Vagina (tissue), 2 donors: ENCODE data around the gene RB1. TPM values are rescaled to one million over a fixed set of nuclear protein-coding genes. Genes with fewer than 3 reads are reported as not detected.

Source experiments
- DNase-seq, 2 donors: peaks; one replicate each; pipeline ENCODE4 v3.0.0-alpha.2; 2017; ENCODE audit errors: extremely low spot score in 2 of 2
- H3K27ac ChIP-seq: fragments of 200-600 bp; sonication (generic); one replicate; pipeline ENCODE4 v1.5.1; 2019
- H3K27me3 ChIP-seq: fragments of 200-600 bp; sonication (generic); one replicate; pipeline ENCODE4 v1.5.1; 2019
- H3K36me3 ChIP-seq, 2 donors: fragments of 200-600 bp; sonication (generic); one replicate each; pipeline ENCODE4 v1.5.1; 2017 to 2019
- H3K4me1 ChIP-seq: fragments of 200-600 bp; sonication (generic); one replicate; pipeline ENCODE4 v1.5.1; 2019
- H3K4me3 ChIP-seq, 2 donors: fragments of 200-600 bp; sonication (generic); 1 replicate in 1 of 2; 2 replicates in 1 of 2; pipeline ENCODE4 v1.5.1; 2016 to 2019
- H3K9me3 ChIP-seq: fragments of 200-600 bp; sonication (generic); one replicate; pipeline ENCODE4 v1.5.1; 2019
- CTCF ChIP-seq, 3 experiments: fragments of 450-650 bp in 2 of 3; fragments of 200-600 bp in 1 of 3; sonication (generic) in 1 of 3; IDR thresholded peaks; one replicate each; pipeline ENCODE4 v1.5.1; 2017 to 2019; ENCODE audit warnings: antibody characterized with exemption in 3 of 3, mild to moderate bottlenecking in 2 of 3, moderate library complexity in 2 of 3
- POLR2A ChIP-seq, 2 donors: fragments of 450-650 bp; IDR thresholded peaks; one replicate each; pipeline ENCODE4 v1.6.1; 2017; ENCODE audit warnings: antibody characterized with exemption in 2 of 2, mild to moderate bottlenecking in 2 of 2, moderate library complexity in 2 of 2
- POLR2AphosphoS5 ChIP-seq, 2 donors: sonication (generic); formaldehyde crosslinking; IDR thresholded peaks; one replicate each; pipeline ENCODE4 v1.9.0; 2017; ENCODE audit warnings: antibody characterized with exemption in 2 of 2, mild to moderate bottlenecking in 2 of 2, low read depth in 1 of 2; ENCODE audit not compliant: insufficient read depth in 1 of 2
- intact Hi-C: fragments of 100-400 bp; cut with DNase I; formaldehyde crosslinking; loops from one replicate; pipeline ENCODE4 v1.15.1; 2023
- total RNA-seq: library from RNA; depleted of rRNA; stranded (reverse); fragments of >200 nt; gene quantifications from one replicate; pipeline ENCODE4 v1.2.3, GENCODE V29; 2016

RB1 gene
- total RNA-seq, 1 donor from 2014 or later: 34.4 TPM

DNA sequence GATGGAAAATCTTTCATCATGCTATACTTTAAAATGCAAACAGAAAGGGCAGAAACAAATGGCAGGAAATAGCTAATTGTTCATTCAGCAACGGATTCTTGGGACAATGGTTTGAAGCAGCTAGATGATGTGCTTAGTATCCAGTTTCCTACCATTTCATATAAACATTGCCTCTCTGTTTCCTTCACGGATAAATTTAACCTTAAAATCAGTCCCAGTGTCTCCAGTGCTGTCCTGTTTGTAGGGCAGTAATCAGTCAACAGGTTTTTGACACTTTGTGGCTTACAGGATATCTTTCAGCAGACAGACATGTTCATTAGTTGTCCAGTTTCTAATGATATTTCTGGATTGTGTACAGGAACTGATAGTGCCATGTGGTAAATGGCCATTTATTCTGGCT, 24.7 kb upstream of the RB1 start:
- H3K4me1 ChIP-seq: no peaks in the 10 kb centered on the region
- H3K4me3 ChIP-seq: no peak overlapping the region
- intact Hi-C loops: no loop called here
- no peaks in the 10 kb centered on the region for H3K9me3 ChIP-seq
- H3K27me3 ChIP-seq: no peaks in the 10 kb centered on the region
- no peaks in the 10 kb centered on the region for H3K36me3 ChIP-seq
- no peak for DNase-seq
- no peak overlapping the region for H3K27ac ChIP-seq
- no peak for TF ChIP-seq POLR2A (IDR thresholded peaks at IDR 0.05)
- TF ChIP-seq POLR2AphosphoS5 (IDR thresholded peaks at IDR 0.05; ENCODE audit: insufficient read depth in 1 of 2, low read depth in 1 of 2): no peak
- no peak for TF ChIP-seq CTCF (IDR thresholded peaks at IDR 0.05)

GRCh38 chr13:48281556-48281955, 22.0 kb upstream of the RB1 start:
- no peak overlapping the region for H3K4me3 ChIP-seq
- no peak for DNase-seq
- H3K4me1 ChIP-seq: no peaks in the 10 kb centered on the region
- intact Hi-C loops: no loop called here
- H3K27me3 ChIP-seq: no peaks in the 10 kb centered on the region
- H3K27ac ChIP-seq: no peak overlapping the region
- H3K9me3 ChIP-seq: no peaks in the 10 kb centered on the region
- TF ChIP-seq POLR2A (IDR thresholded peaks at IDR 0.05) (no peak), POLR2AphosphoS5 (IDR thresholded peaks at IDR 0.05; ENCODE audit: insufficient read depth in 1 of 2, low read depth in 1 of 2) (no peak), CTCF (IDR thresholded peaks at IDR 0.05) (no peak)
- no peaks in the 10 kb centered on the region for H3K36me3 ChIP-seq

- Histone ChIP-seq H3K27ac (no peak overlapping the region), H3K4me3 (no peak overlapping the region), H3K9me3 (no peaks in the 10 kb centered on the region), H3K36me3 (no peaks in the 10 kb centered on the region), H3K4me1 (no peaks in the 10 kb centered on the region), H3K27me3 (no peaks in the 10 kb centered on the region)
- TF ChIP-seq CTCF (IDR thresholded peaks at IDR 0.05) (no peak), POLR2A (IDR thresholded peaks at IDR 0.05) (no peak), POLR2AphosphoS5 (IDR thresholded peaks at IDR 0.05; ENCODE audit: insufficient read depth in 1 of 2, low read depth in 1 of 2) (no peak)
- intact Hi-C loops: no loop called here
- no peak for DNase-seq
Observed at GRCh38 chr13:48291730-48292129, 11.8 kb upstream of the RB1 start.

DNA sequence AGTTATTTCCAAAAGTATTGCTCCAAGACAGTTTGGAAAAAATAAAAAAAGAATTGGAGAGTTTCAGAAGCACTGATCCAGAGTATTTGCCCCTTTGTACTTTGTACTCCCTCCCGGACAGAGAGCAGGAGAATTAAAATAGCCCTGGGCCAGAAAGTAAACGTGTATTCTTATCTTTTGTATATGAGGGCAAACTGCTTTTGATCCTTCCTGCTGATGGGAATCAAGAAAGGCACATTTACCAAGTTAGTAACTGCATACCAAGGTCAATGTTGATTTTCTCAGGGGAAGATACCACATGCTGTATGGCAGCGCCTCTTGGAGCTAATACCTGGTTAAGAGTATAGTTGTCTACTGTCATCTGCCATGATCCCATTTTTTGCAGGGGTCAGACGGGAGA, 10.9 kb upstream of the RB1 start:
- TF ChIP-seq POLR2AphosphoS5 (IDR thresholded peaks at IDR 0.05; ENCODE audit: insufficient read depth in 1 of 2, low read depth in 1 of 2): no peak
- no peak for TF ChIP-seq CTCF (IDR thresholded peaks at IDR 0.05)
- no peak for TF ChIP-seq POLR2A (IDR thresholded peaks at IDR 0.05)
- Histone ChIP-seq H3K27me3 (no peaks in the 10 kb centered on the region), H3K4me1 (no peaks in the 10 kb centered on the region), H3K27ac (no peak overlapping the region), H3K9me3 (no peaks in the 10 kb centered on the region), H3K36me3 (no peaks in the 10 kb centered on the region), H3K4me3 (no peak overlapping the region)
- no peak for DNase-seq
- intact Hi-C loops: no loop called here

GRCh38 chr13:48294653-48295052, 8.9 kb upstream of the RB1 start:
- Histone ChIP-seq H3K27me3 (no peaks in the 10 kb centered on the region), H3K9me3 (no peaks in the 10 kb centered on the region), H3K4me3 (no peak overlapping the region), H3K36me3 (no peaks in the 10 kb centered on the region), H3K27ac (no peak overlapping the region), H3K4me1 (no peaks in the 10 kb centered on the region)
- intact Hi-C loops: no loop called here
- DNase-seq: no peak
- TF ChIP-seq POLR2AphosphoS5 (IDR thresholded peaks at IDR 0.05; ENCODE audit: insufficient read depth in 1 of 2, low read depth in 1 of 2): no peak
- TF ChIP-seq CTCF (IDR thresholded peaks at IDR 0.05): no peak
- no peak for TF ChIP-seq POLR2A (IDR thresholded peaks at IDR 0.05)
